Spleen (tissue), 11 donors: ENCODE measurements around the gene NXPH3. TPM values are rescaled to one million over a fixed set of nuclear protein-coding genes. Genes with fewer than 3 reads are reported as not detected.
"Not testable (repeated sequence)": the region's sequence is repeated elsewhere in the genome, so short reads cannot be mapped to it uniquely, and the experiment has no call there.

Experiments used
- DNase-seq: peaks from one replicate; pipeline ENCODE4 v3.0.0-alpha.2; 2020
- H3K27ac ChIP-seq, 8 donors: fragments of 200-600 bp; sonication (generic) in 7 of 8; 1 replicate in 4 of 8; 2 replicates in 4 of 8; pipeline versions ENCODE4 v1.5.0 to v1.8.0; 2016 to 2021; ENCODE audit warnings: inconsistent platforms in 4 of 8, mild to moderate bottlenecking in 4 of 8, moderate library complexity in 1 of 8
- H3K27me3 ChIP-seq, 7 donors: fragments of 200-600 bp; sonication (generic) in 6 of 7; replicated peaks in 1 of 7; 1 replicate in 4 of 7; 2 replicates in 3 of 7; pipeline versions ENCODE4 v1.5.0 to v1.8.0; 2016 to 2021; ENCODE audit warnings: inconsistent platforms in 3 of 7, mild to moderate bottlenecking in 1 of 7
- H3K36me3 ChIP-seq, 6 donors: fragments of 200-600 bp; sonication (generic) in 5 of 6; 1 replicate in 4 of 6; 2 replicates in 2 of 6; pipeline versions ENCODE4 v1.5.0 to v1.8.0; 2016 to 2021; ENCODE audit warnings: inconsistent platforms in 2 of 6
- H3K4me1 ChIP-seq, 6 donors: fragments of 200-600 bp; sonication (generic) in 5 of 6; 1 replicate in 3 of 6; 2 replicates in 3 of 6; pipeline versions ENCODE4 v1.5.0 to v1.8.0; 2016 to 2021; ENCODE audit warnings: inconsistent platforms in 3 of 6
- H3K4me3 ChIP-seq, 8 donors: fragments of 200-600 bp; sonication (generic) in 7 of 8; 1 replicate in 4 of 8; 2 replicates in 4 of 8; pipeline versions ENCODE4 v1.5.0 to v1.8.0; 2016 to 2021; ENCODE audit warnings: inconsistent platforms in 4 of 8, mild to moderate bottlenecking in 4 of 8, moderate library complexity in 2 of 8
- H3K9me3 ChIP-seq, 8 donors: fragments of 200-600 bp; sonication (generic) in 7 of 8; 1 replicate in 4 of 8; 2 replicates in 4 of 8; pipeline versions ENCODE4 v1.5.0 to v1.8.0; 2016 to 2021; ENCODE audit warnings: inconsistent platforms in 4 of 8
- CTCF ChIP-seq, 11 experiments: fragments of 200-600 bp in 7 of 11; fragments of 450-650 bp in 4 of 11; sonication (generic) in 4 of 11; IDR thresholded peaks in 8 of 11; conservative IDR thresholded peaks in 3 of 11; 1 replicate in 7 of 11; 2 replicates in 4 of 11; pipeline versions ENCODE4 v1.4.0 to v1.8.0; 2016 to 2021; ENCODE audit warnings: antibody characterized with exemption in 11 of 11, inconsistent platforms in 4 of 11, mild to moderate bottlenecking in 1 of 11
- POLR2A ChIP-seq, 3 donors: fragments of 450-650 bp; IDR thresholded peaks; one replicate each; pipeline ENCODE4 v1.5.1; 2017; ENCODE audit warnings: antibody characterized with exemption in 3 of 3, mild to moderate bottlenecking in 1 of 3
- POLR2AphosphoS5 ChIP-seq, 3 donors: sonication (generic); formaldehyde crosslinking; IDR thresholded peaks; one replicate each; pipeline ENCODE4 v1.5.1; 2017; ENCODE audit warnings: antibody characterized with exemption in 3 of 3
- WGBS, 5 donors: extraction: QIAGEN DNeasy Blood & Tissue Kit in 3 of 5; methylation state at CpG; one replicate each; pipeline versions ENCODE4 v1.1.5 to v1.1.7; 2013 to 2018; 5-methylcytosine and 5-hydroxymethylcytosine counted together
- intact Hi-C: fragments of 100-400 bp; cut with DNase I; formaldehyde crosslinking; loops from one replicate; pipeline ENCODE4 v1.15.0; 2023; ENCODE audit warnings: low total_unique reads
- polyA plus RNA-seq, 3 donors: library from polyadenylated mRNA; stranded (reverse); fragments of 200-250 nt; gene quantifications; one replicate each; pipeline ENCODE4 v1.2.1, GENCODE V29; 2013
- total RNA-seq, 7 donors: library from RNA; depleted of rRNA in 3 of 7; stranded (reverse); fragments of >200 nt in 3 of 7; fragmentation: NEBNext Ultra II Directional in 4 of 7; extraction: Animal tissue kit (Norgen Biotek cat#: 25700) in 4 of 7; gene quantifications; one replicate each; pipeline versions ENCODE4 v1.1.0 to v1.2.1, GENCODE V29; 2016 to 2021
- donor health status: healthy with polysubstance abuse.
- donor health status: DM: no; HTN: no; CAD: no; lungs with moderate emphysema.
- donor health status: DM: no; HTN: no; CAD: no.
- donor health status: Bipolar disorder and iron deficiency.
- donor health status: healthy.
- donor health status: DM: no; HTN: no; CAD: no.
- donor health status: DM: yes; HTN: yes; CAD: no.

Gene NXPH3
- total and polyA plus RNA-seq, 10 donors: 0.37 to 3.3 (median 1.4) TPM

- Histone ChIP-seq H3K27me3 (peaks cover 0 to 21% (median 0%) of the 10 kb centered on the region in 7 donors), H3K4me3 (no peak overlapping the region), H3K4me1 (no peaks in the 10 kb centered on the region), H3K27ac (no peak overlapping the region), H3K36me3 (no peaks in the 10 kb centered on the region), H3K9me3 (peaks cover 0 to 7% (median 0%) of the 10 kb centered on the region in 8 donors)
- intact Hi-C loops: no loop called here
- 65 to 82% (median 75%) methylated on average over 8 of the region's 8 CpGs for WGBS, 5 donors
- DNase-seq: peak; percentile 58
- TF ChIP-seq CTCF (IDR thresholded peaks at IDR 0.05 in 8 of 11, conservative IDR thresholded peaks at IDR 0.05 in 3 of 11) (peak in 8 of 11 experiments; percentile 17 to 58 (median 51)), POLR2AphosphoS5 (IDR thresholded peaks at IDR 0.05) (no peak), POLR2A (IDR thresholded peaks at IDR 0.05) (no peak)
Measured at GRCh38 chr17:49548506-49549310, 27.0 kb upstream of the NXPH3 start.

GRCh38 chr17:49549311-49549605 lies 26.4 kb upstream of the NXPH3 start:
- Histone ChIP-seq H3K9me3 (peaks cover 0 to 2% (median 0%) of the 10 kb centered on the region in 8 donors), H3K36me3 (no peaks in the 10 kb centered on the region), H3K4me1 (no peaks in the 10 kb centered on the region), H3K27me3 (peaks cover 0 to 21% (median 0%) of the 10 kb centered on the region in 7 donors), H3K4me3 (no peak overlapping the region), H3K27ac (no peak overlapping the region)
- WGBS, 5 donors: 82 to 94% (median 88%) methylated on average over 6 of the region's 6 CpGs
- TF ChIP-seq POLR2AphosphoS5 (IDR thresholded peaks at IDR 0.05) (no peak), POLR2A (IDR thresholded peaks at IDR 0.05) (no peak), CTCF (IDR thresholded peaks at IDR 0.05 in 8 of 11, conservative IDR thresholded peaks at IDR 0.05 in 3 of 11) (no peak)
- peak; percentile 43 for DNase-seq
- intact Hi-C loops: no loop called here

GRCh38 chr17:49549691-49550678 lies 25.7 kb upstream of the NXPH3 start:
- Histone ChIP-seq H3K27ac (no peak overlapping the region), H3K27me3 (peaks cover 0 to 21% (median 0%) of the 10 kb centered on the region in 7 donors), H3K4me1 (no peaks in the 10 kb centered on the region), H3K4me3 (no peak overlapping the region), H3K36me3 (no peaks in the 10 kb centered on the region), H3K9me3 (no peaks in the 10 kb centered on the region)
- no peak for TF ChIP-seq POLR2A (IDR thresholded peaks at IDR 0.05)
- no peak for TF ChIP-seq POLR2AphosphoS5 (IDR thresholded peaks at IDR 0.05)
- TF ChIP-seq CTCF (IDR thresholded peaks at IDR 0.05 in 8 of 11, conservative IDR thresholded peaks at IDR 0.05 in 3 of 11): no peak
- 85 to 93% (median 88%) methylated on average over 16 to 20 of the region's 20 CpGs for WGBS, 5 donors
- DNase-seq: peak; percentile 68
- intact Hi-C loops: loop anchor here (10.0 kb wide), 1 partner anchor 55 kb away; the partner anchor contains the start of gene NGFR

GRCh38 chr17:49550764-49551163 lies 24.9 kb upstream of the NXPH3 start:
- intact Hi-C loops: loop anchor here (10.0 kb wide), 1 partner anchor 56 kb away; the partner anchor contains the start of gene NGFR
- not testable (repeated sequence) for H3K9me3 ChIP-seq

More at GRCh38 chr17:49550764-49551163, 24.9 kb upstream of the NXPH3 start:
- not testable (repeated sequence) for DNase-seq, H3K4me3 ChIP-seq, H3K4me1 ChIP-seq, H3K27ac ChIP-seq, H3K36me3 ChIP-seq
- WGBS, 5 donors: 86 to 96% (median 91%) methylated on average over 9 of the region's 9 CpGs
- peaks cover 0 to 16% (median 0%) of the 10 kb centered on the region in 7 donors for H3K27me3 ChIP-seq
